GM12801 (cell line): ENCODE results near the gene CPNE6.

Source experiments
- CTCF ChIP-seq: IDR thresholded peaks from one replicate; pipeline ENCODE4 v1.5.1; 2011; ENCODE audit warnings: control low read depth; ENCODE audit not compliant: insufficient read length; ENCODE audit errors: extremely low read depth

CPNE6 gene

GRCh38 chr14:24071144-24071697 is at the start of gene CPNE6:
Gene CPNE6, plus strand, starts transcription at chr14:24071562. Its CDS starts 1,375 bp downstream, at chr14:24072937.
- no peak for TF ChIP-seq CTCF

- no peak for TF ChIP-seq CTCF
These were observed 38.5 kb upstream of the CPNE6 start for GRCh38 chr14:24032727-24033418.

GRCh38 chr14:24036169-24036962 is 35.0 kb upstream of the CPNE6 start:
- no peak for TF ChIP-seq CTCF

- no peak for TF ChIP-seq CTCF
These were observed 33.7 kb upstream of the CPNE6 start for GRCh38 chr14:24037658-24038037.

- TF ChIP-seq CTCF: no peak
These were observed 32.7 kb upstream of the CPNE6 start for GRCh38 chr14:24038686-24039085.

GRCh38 chr14:24040692-24041091 is 30.7 kb upstream of the CPNE6 start:
- TF ChIP-seq CTCF: no peak

- TF ChIP-seq CTCF: no peak
These were observed 28.6 kb upstream of the CPNE6 start for GRCh38 chr14:24042746-24043145.
